D721Med (cell line): ENCODE results near the gene TULP1.

Experiments
- DNase-seq: peaks from one replicate; pipeline ENCODE4 v3.0.0; 2011; ENCODE audit warnings: low spot score; ENCODE audit not compliant: insufficient read length
- FAIRE-seq: peaks from 2 replicates; lab custom pipeline; 2011; peaks lifted over from hg19 to GRCh38; lab: Jason Lieb, UNC
- TF ChIP-seq, protein P1 (sequence below): IDR thresholded peaks from 2 replicates; pipeline ENCODE4 v1.5.1; 2012; ENCODE audit warnings: mild to moderate bottlenecking, control low read depth; ENCODE audit not compliant: insufficient read depth; ENCODE audit errors: missing control alignments

The TULP1 gene

DNA sequence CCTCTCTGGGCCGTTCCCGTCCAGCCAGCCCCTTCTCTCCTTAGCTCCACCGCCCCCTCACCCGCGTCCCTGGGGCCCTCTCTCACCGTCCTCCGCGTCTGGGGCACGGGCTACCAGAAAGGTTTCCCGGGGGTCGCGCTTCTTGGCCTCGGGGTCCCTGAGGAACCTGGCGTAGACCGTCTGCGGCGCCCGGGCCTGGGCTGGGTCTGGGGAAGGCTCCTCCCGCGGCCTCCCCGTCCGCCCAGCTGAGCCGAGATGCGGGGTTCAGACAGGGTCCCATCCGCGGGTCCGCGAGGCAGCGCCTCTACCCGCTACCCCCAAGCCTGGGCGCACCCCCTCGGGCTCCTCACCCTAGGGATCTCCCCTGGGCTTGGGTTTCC lies 1.1 kb downstream of the TULP1 start:
- DNase-seq = no peak
- TF ChIP-seq, protein P1, sequence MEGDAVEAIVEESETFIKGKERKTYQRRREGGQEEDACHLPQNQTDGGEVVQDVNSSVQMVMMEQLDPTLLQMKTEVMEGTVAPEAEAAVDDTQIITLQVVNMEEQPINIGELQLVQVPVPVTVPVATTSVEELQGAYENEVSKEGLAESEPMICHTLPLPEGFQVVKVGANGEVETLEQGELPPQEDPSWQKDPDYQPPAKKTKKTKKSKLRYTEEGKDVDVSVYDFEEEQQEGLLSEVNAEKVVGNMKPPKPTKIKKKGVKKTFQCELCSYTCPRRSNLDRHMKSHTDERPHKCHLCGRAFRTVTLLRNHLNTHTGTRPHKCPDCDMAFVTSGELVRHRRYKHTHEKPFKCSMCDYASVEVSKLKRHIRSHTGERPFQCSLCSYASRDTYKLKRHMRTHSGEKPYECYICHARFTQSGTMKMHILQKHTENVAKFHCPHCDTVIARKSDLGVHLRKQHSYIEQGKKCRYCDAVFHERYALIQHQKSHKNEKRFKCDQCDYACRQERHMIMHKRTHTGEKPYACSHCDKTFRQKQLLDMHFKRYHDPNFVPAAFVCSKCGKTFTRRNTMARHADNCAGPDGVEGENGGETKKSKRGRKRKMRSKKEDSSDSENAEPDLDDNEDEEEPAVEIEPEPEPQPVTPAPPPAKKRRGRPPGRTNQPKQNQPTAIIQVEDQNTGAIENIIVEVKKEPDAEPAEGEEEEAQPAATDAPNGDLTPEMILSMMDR = no peak
- FAIRE-seq = no peak

DNA sequence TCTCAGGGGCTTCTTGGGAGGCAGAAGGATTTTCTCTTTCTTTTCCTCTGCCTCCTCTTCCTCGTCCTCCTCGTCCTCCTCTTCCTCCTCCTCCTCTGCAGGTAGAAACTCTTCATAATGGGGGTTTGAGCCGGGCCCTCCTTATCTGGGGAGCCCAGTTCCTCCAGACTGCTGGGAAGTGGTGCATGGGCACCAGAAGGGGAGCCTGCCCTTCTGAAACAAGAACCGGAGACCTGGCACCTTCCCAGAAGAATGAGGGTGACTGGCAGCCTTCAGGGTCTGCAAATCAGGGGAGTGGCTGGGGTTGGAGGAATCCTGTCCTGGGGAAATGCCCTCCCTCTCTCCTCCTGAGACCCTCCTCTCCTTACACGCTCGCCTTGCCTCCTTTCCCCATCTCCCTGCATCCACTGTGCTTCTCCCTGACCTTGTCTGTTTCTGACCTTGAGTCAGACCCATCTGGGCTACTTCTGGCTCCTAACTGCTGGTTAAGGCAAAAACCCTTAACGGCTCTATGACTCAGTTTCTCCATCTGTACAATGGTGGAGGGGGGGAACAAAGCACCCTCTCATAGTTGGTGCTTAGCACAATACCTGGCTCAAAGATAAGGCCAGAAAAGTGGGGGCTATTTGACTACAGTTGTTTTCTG lies 1.7 kb downstream of the TULP1 start:
- DNase-seq (no peak), FAIRE-seq (no peak)
- TF ChIP-seq, protein P1 = no peak

DNA sequence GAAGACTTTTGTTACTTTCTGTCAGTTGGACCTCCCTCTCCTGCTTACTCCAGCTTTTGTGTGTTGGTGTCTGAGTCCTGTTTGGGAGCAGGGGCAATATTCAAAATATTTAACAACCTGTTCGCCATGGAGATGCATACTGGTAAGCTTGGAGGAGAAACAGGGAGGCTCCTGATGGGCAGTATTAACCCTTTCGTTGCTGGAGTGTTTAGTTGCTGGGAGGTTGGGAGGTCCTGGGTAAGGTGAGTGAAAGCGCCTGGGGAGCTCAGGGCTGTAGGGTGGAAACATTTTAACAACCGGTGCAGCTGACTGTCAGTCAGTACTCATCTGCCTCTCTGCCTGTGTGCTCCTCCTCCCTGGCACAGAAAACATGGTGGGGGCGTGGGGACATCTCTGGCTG lies 4.2 kb downstream of the TULP1 start:
- TF ChIP-seq, protein P1 = no peak
- FAIRE-seq (no peak), DNase-seq (no peak)

DNA sequence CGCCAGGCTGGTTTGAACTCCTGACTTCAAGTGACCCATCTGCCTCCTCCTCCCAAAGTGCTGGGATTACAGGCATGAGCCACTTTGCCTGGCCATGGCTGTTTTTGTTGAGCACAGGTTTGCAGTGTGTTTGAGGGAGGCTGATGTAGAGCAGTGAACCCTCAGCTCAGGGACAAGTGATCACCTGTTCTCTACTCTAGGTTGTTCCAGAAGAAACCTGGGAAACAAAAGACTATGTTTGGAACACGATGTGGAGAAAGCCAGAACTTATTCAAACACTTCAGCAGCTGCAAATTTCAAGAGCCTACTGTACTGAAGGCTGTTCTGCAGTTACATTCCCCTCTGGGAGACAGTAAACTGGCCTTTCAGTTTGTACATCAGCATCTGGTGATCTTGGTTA lies 4.7 kb downstream of the TULP1 start:
- FAIRE-seq (no peak), DNase-seq (no peak)
- TF ChIP-seq, protein P1 = no peak

DNA sequence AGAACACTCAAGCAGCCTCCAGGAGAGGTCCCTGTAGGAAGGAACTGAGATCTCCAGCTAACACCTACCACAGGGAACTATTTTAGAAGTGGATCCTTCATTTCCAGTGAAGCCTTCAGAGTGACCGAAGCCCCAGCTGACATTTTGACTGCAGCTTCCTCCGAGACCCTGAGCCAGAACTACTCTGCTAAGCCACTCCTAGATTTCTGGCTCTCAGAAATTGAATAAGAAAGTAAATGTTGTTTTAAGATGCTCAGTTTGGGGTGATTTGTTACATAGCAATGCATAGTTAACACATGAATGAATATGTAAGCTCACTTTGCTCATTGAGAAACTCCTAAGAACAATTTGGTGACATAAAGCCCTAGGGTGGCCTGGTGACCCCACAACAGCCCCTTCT lies 5.5 kb downstream of the TULP1 start:
- FAIRE-seq (no peak), DNase-seq (no peak)
- TF ChIP-seq, protein P1 = no peak

DNA sequence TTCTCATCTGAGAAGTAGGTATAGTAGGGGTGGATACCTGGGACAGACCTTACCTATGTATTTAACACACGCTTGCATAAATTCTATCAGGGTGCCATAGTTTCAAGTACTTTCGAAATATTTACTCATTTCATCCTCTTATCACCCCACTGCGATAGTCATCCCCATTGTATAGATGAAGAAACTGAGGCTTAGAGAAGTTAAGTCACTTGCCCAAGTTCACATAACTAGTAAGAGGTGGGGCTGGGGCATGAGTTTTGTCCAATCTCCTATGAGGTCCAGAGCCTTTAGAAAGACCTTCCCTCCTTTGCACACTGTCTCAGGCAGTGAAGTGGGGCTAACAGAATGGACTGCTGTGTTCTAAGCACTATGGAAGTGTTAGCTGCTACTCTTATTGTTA lies 6.2 kb downstream of the TULP1 start:
- DNase-seq = no peak
- TF ChIP-seq, protein P1 = no peak
- FAIRE-seq = no peak

DNA sequence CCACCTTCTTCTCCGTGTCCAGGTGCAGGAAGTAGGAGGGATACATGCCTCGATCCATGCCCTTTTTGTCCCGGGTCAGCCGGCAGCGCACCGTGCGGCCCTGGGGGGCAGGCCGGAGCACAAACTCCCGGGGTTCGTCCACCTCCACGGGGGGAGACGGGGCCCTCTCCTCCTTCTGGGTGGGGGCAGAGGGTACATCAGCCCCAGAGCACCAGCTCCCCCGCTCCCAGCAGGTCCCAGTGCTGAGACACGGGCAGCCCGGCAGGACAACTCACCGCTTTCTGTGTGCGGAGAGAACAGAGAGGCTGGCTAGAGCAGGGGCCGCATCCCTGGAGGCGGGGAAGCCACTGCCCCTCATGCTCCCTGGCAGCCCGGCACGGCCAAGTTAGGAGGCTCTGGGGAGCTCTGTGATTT lies 6.7 kb downstream of the TULP1 start:
- DNase-seq = no peak
- TF ChIP-seq, protein P1 = no peak
- FAIRE-seq = no peak
